GDM1 (cell line): ENCODE measurements around the gene LIMCH1.

Source experiments
- DNase-seq: peaks from one replicate; lab custom pipeline; 2025; lab: John Stamatoyannopoulos, UW

LIMCH1 gene

DNA sequence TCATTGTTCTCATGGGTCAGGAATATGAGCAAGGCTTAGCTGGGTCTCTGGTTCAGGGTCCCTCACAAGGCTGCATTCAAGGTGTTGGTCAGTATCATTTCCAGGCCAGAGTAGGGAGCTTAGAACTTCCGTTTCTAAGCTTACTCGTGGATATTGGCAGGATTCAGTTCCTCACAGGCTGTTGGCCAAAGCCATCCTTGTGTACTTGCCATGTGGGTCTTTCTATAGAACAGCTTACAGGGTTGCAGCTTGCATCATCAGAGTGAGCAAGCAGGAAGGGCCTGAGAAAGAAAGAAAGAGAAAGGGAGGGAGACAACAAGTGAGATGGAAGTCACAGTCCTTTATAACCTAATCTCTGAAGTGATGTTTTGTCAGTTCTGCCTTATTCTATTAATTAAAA, 5.1 kb upstream of the LIMCH1 start:
- no peak for DNase-seq

DNA sequence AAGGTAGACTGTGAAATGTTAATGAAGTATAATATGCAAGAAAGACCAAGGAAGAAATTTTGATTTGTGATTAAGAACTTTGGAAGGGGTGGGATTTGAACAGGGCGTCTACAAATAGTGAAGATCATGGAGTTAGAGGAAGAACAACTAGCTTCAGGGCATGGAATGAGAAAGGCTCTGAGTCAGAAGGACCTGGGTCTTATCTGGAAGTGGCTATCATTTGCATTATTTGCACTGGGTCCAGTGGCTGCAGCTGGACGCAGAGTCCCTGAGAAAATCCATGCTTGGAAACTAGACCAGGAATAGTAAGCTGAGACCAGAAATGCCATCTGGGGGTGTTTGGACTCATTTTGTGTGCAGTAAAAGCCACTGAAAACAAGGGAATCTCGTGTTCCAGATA, 4.3 kb upstream of the LIMCH1 start:
- no peak for DNase-seq

GRCh38 chr4:41534404-41534803, 3.6 kb upstream of the LIMCH1 start:
- no peak for DNase-seq

- no peak for DNase-seq
These were observed 2.0 kb upstream of the LIMCH1 start for GRCh38 chr4:41535911-41536371.

GRCh38 chr4:41537292-41537890, 566 bp upstream of the LIMCH1 start:
- DNase-seq, result no peak

- no peak for DNase-seq
These were observed 1.0 kb downstream of the LIMCH1 start for GRCh38 chr4:41538887-41539498.

GRCh38 chr4:41539711-41540110, 1.8 kb downstream of the LIMCH1 start:
- DNase-seq, result no peak

DNA sequence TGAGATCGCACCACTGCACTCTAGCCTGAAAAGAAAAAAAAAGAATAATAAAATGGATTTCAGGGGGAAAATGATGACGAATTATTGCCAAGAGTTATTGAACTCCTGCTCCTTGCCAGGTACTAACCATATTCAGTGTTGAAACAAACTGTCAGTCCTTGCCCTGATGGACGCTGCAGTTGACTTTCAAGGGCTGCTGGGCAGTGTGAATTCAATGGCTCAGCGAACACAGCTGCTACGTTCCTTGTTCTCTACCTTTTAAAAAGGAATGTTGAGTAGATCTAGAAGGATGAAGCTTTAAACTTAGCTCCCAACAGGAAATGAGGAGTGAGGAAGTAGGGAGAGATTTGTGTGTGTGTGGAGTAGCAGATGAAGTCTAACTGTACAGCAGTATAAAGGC, 2.7 kb downstream of the LIMCH1 start:
- DNase-seq, result no peak

- DNase-seq, result no peak
These were observed 3.7 kb downstream of the LIMCH1 start for GRCh38 chr4:41541687-41542094.

GRCh38 chr4:41542526-41543275, 4.7 kb downstream of the LIMCH1 start:
- no peak for DNase-seq

DNA sequence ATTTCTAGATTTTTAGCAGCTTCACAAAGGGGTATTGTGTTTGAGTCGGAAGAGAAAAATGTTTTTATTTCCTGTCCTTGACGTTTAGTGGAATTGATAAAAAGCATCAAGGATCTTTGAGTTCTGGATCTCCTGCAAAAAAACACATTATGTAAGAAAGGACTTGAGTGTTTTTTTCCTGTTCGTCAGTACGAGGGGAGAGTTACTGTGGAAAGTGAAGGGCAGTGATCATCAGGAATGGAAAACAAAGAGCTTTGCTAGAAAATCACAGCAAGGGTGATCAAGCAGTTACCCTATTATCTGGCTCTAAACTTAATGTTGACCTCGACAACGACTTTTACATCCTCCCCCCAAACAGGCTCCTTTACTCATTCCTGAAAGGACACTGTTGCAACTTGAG, 7.3 kb downstream of the LIMCH1 start:
- no peak for DNase-seq

DNA sequence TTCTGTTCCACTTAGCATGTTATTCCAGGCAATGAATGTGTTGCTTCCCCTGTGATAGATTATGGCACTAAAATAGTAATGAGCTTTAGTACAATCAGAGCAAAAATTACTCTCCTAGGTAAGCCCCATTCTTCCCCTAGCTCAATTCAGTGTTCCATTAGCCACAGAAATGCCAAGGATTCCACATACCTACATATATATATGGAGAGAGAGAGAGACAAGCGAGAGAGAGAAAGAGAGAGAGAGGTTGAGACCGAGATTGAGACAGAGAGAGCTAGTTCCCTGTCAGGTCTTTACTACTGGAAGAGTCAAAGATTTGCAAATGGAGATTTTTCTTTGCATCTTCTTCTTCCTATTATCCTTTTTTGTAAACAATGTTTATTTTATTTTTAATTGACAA, 8.7 kb downstream of the LIMCH1 start:
- no peak for DNase-seq

DNA sequence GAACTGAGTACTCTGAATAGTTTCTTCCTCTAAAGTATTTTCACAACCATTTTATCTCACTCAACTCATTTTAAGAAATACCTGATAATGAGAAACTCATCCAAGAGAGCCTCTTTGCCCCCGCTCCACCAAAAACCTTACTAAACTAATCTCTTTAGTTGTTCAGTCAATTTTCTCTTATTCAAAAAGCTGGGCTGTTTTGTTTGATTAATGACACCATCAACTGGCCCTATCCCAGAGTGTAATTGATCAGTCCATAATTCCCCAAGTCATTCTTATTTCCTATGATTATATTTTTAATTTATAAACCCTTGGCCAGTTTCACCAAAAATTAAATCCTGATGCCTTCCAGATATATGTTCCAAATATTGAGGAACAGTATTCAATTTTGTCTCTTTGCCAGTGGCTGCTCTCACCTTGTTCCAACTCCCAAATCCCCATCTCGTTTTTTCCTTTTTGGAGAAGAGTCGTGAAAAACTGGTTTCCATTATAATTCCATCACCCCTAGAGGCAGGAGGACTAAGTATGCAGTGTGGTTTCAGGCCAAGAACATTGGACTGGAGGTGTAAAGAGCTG, 10.4 kb downstream of the LIMCH1 start:
- DNase-seq, result no peak

GRCh38 chr4:41549478-41549877, 11.5 kb downstream of the LIMCH1 start:
- DNase-seq, result no peak

DNA sequence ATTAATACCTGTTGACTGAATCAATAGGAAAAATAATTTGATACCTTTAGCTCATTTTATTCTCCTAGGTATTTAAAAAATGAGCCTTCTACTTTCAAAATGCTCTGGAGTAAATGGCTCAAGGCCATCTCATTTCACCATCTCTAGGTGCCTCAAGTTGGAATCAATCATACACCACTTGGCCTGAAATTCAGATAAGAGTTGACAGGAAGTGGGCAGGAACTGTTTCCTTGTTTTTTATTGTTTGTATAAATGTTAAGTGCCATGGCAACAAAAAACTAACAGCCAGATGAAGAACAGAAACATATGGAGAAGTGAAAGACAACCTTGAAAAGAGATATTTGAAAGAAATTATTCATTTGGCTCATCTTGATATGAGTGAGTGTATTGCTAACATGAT, 12.4 kb downstream of the LIMCH1 start:
- no peak for DNase-seq

DNA sequence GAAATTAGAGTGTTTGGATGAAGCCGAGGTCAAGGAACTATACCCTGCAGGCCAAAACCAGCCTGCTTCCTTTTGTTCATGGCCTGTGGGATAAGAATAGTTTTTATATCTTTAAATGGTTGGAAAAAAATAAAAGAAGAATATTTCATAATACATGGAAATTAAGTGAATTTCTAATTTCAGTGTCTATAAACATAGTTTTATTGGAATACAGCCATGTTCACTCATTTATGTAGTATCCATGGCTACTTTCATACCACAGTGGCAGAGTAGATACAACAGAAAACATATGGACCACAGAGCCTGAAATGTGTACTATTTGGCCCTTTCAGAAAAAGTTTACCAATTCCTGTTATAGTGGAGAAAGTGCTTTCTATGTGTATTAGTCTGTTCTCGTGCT, 13.6 kb downstream of the LIMCH1 start:
- no peak for DNase-seq

- DNase-seq, result no peak
These were observed 16.9 kb downstream of the LIMCH1 start for GRCh38 chr4:41554905-41555304.

DNA sequence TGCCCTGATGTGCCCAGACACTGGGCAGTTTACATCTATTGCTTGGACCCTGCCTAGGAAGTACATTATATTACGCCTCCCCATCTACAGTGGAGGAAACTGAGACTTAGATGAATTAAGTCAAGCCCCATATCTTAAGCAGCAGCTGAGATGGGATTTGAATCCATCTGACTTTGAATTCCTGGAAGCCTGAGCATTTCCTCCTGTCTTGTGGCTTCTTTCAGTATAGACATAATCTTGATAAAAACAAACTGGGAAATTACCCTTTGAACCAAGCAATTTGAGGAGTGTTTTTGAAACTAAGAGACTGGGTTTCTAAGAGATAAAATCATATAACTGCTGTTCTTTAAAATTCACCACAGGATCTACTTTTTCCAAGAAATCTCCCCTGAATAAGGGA, 18.6 kb downstream of the LIMCH1 start:
- DNase-seq, result no peak

DNA sequence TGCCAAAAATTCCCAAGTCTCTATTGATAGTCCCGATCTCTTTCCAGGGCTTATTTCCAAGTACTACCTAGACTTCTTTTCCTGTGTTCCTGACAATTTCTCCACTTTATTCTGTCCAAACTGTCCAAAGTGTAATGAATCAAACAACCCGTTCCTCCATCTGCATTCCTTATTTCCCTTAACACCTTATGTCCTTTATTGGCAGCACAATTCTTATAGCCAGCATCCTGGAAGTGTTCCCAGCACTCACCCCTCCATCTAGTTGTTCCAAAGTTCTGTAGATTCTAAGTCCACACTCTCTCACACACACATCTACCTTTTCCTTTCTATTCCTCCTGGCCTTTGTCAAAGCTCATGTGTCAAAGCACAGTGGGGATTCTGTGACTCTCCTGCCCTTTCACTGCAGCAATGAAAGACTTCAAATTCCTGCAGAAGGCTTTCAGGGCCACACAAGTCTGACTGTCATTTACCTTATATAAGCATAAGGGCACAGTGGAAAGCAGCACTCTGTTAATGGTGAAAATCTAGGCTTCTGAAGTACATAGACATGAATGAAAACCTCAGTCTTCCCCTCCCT, 22.1 kb downstream of the LIMCH1 start:
- DNase-seq, result no peak

- no peak for DNase-seq
These were observed 23.3 kb downstream of the LIMCH1 start for GRCh38 chr4:41561244-41561643.

GRCh38 chr4:41567186-41567585, 29.2 kb downstream of the LIMCH1 start:
- no peak for DNase-seq

DNA sequence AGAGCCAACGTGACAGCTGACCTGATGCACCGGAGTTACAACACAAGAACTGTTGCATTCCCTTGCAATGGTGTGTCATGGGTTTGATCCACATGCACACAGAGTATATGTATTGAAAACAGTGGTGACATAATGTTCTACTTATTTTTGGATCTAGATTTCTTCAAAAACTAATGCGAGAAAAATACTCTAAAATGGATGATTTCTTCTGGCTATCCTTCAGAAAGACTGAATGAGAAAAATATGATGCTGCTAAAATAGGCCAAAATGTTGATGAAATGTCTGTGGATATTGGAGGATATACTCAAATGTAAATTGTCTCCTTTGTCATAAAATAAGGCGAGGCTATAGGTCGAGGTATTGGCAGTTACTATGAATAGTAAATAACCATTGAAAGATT, 30.4 kb downstream of the LIMCH1 start:
- no peak for DNase-seq

DNA sequence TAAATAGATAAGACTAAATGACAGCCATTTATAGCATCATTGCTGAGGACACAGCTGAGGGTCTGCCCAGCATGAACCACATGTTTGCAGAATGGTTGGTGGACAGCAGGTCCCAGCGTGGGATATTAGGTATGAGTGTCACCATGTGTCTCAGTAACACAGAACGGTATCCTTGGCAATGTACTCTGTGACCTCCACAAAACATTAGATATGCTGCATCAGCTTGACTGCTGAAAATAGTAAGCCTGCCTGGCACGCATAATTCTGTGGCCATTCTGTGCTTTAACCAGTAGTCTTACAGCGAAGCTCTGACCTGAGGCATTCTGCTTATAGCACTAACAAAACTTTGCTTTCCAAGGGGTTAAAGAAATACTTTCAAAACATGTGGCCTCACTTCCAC, 32.0 kb downstream of the LIMCH1 start:
- DNase-seq, result no peak
